Neuronal stem cell (in vitro differentiated cells): Measurements from ENCODE around the gene DTNBP1.

ENCODE experiments used
- DNase-seq: peaks from one replicate; pipeline ENCODE4 v3.0.0-alpha.2; 2013; ENCODE audit warnings: low spot score
- H2AFZ ChIP-seq: one replicate; pipeline ENCODE4 v1.6.1; 2013; ENCODE audit warnings: mild to moderate bottlenecking, low read length, inconsistent platforms
- H2AK5ac ChIP-seq: 2 replicates; pipeline ENCODE4 v1.6.1; 2013; ENCODE audit warnings: low read depth, mild to moderate bottlenecking, inconsistent platforms, low read length, moderate library complexity, mixed read lengths
- H2BK120ac ChIP-seq: 2 replicates; pipeline ENCODE4 v1.6.1; 2013; ENCODE audit warnings: low read depth, mild to moderate bottlenecking, inconsistent platforms, low read length, moderate library complexity, mixed read lengths
- H2BK12ac ChIP-seq: one replicate; pipeline ENCODE4 v1.6.1; 2013; ENCODE audit warnings: low read length, inconsistent platforms
- H2BK15ac ChIP-seq: 2 replicates; pipeline ENCODE4 v1.6.1; 2013; ENCODE audit warnings: mild to moderate bottlenecking, low read length, inconsistent platforms, mixed read lengths
- H2BK5ac ChIP-seq: one replicate; pipeline ENCODE4 v1.6.1; 2013; ENCODE audit warnings: inconsistent platforms, mild to moderate bottlenecking, low read length, moderate library complexity
- H3K14ac ChIP-seq: one replicate; pipeline ENCODE4 v1.6.1; 2013; ENCODE audit warnings: low read length, inconsistent platforms
- H3K18ac ChIP-seq: 2 replicates; pipeline ENCODE4 v1.6.1; 2013; ENCODE audit warnings: low read length, inconsistent platforms
- H3K23ac ChIP-seq: 2 replicates; pipeline ENCODE4 v1.6.1; 2013; ENCODE audit warnings: low read depth, mild to moderate bottlenecking, mixed read lengths, low read length, inconsistent platforms; ENCODE audit not compliant: poor library complexity
- H3K27ac ChIP-seq: replicated peaks from 3 replicates; pipeline ENCODE4 v1.5.1; 2013; ENCODE audit warnings: low read length, inconsistent platforms
- H3K27me3 ChIP-seq, 3 experiments: 2 replicates each; pipeline ENCODE4 v1.6.1; 2013; ENCODE audit warnings: low read length in 3 of 3, mild to moderate bottlenecking in 2 of 3, inconsistent platforms in 1 of 3, low read depth in 1 of 3, mixed read lengths in 1 of 3, moderate library complexity in 1 of 3; ENCODE audit not compliant: control insufficient read depth in 3 of 3, insufficient read depth in 3 of 3
- H3K36me3 ChIP-seq, 2 donors: replicated peaks in 1 of 2; 2 replicates each; pipeline ENCODE4 v1.6.1; 2013; ENCODE audit warnings: low read length in 2 of 2; ENCODE audit not compliant: control insufficient read depth in 2 of 2, insufficient read depth in 2 of 2
- H3K4ac ChIP-seq: 2 replicates; pipeline ENCODE4 v1.6.1; 2013; ENCODE audit warnings: inconsistent platforms, mild to moderate bottlenecking, low read length, moderate library complexity
- H3K4me1 ChIP-seq, 2 donors: 1 replicate in 1 of 2; 2 replicates in 1 of 2; pipeline ENCODE4 v1.6.1; 2013; ENCODE audit warnings: low read length in 2 of 2, low read depth in 1 of 2; ENCODE audit not compliant: control insufficient read depth in 2 of 2, insufficient read depth in 1 of 2
- H3K4me2 ChIP-seq: one replicate; pipeline ENCODE4 v1.6.1; 2013; ENCODE audit warnings: mild to moderate bottlenecking, low read length, inconsistent platforms; ENCODE audit not compliant: insufficient read depth, poor library complexity, severe bottlenecking
- H3K4me3 ChIP-seq, 2 donors: 2 replicates each; pipeline ENCODE4 v1.5.1; 2013; ENCODE audit warnings: low read length in 2 of 2, mild to moderate bottlenecking in 2 of 2, inconsistent platforms in 1 of 2, moderate library complexity in 1 of 2
- H3K79me1 ChIP-seq: one replicate; pipeline ENCODE4 v1.6.1; 2013; ENCODE audit warnings: low read depth, mild to moderate bottlenecking, inconsistent platforms, low read length, moderate library complexity
- H3K9ac ChIP-seq: one replicate; pipeline ENCODE4 v1.6.1; 2013; ENCODE audit warnings: mild to moderate bottlenecking, low read depth, low read length, inconsistent platforms; ENCODE audit not compliant: poor library complexity
- H3K9me3 ChIP-seq, 2 donors: replicated peaks in 1 of 2; 2 replicates each; pipeline versions ENCODE3 to v1.6.1; 2013; ENCODE audit warnings: low read length in 2 of 2, mild to moderate bottlenecking in 2 of 2, inconsistent platforms in 1 of 2, low read depth in 1 of 2, mixed read lengths in 1 of 2, moderate library complexity in 1 of 2; ENCODE audit not compliant: control insufficient read depth in 2 of 2, insufficient read depth in 1 of 2
- H4K8ac ChIP-seq: one replicate; pipeline ENCODE4 v1.6.1; 2013; ENCODE audit warnings: low read depth, mild to moderate bottlenecking, inconsistent platforms, low read length, moderate library complexity
- H4K91ac ChIP-seq: one replicate; pipeline ENCODE4 v1.6.1; 2013; ENCODE audit warnings: low read length, low read depth, mild to moderate bottlenecking, inconsistent platforms; ENCODE audit not compliant: poor library complexity
- WGBS, 2 donors: extraction: QIAGEN DNeasy Blood & Tissue Kit; methylation state at CpG; one replicate each; pipeline ENCODE4 v1.1.7; 2013; ENCODE audit warnings: missing lambda C conversion rate in 2 of 2, mixed read lengths in 1 of 2; ENCODE audit not compliant: insufficient read length in 2 of 2, insufficient replicate concordance in 1 of 2; ENCODE audit errors: extremely low coverage in 2 of 2; 5-methylcytosine and 5-hydroxymethylcytosine counted together

The DTNBP1 gene

DNA sequence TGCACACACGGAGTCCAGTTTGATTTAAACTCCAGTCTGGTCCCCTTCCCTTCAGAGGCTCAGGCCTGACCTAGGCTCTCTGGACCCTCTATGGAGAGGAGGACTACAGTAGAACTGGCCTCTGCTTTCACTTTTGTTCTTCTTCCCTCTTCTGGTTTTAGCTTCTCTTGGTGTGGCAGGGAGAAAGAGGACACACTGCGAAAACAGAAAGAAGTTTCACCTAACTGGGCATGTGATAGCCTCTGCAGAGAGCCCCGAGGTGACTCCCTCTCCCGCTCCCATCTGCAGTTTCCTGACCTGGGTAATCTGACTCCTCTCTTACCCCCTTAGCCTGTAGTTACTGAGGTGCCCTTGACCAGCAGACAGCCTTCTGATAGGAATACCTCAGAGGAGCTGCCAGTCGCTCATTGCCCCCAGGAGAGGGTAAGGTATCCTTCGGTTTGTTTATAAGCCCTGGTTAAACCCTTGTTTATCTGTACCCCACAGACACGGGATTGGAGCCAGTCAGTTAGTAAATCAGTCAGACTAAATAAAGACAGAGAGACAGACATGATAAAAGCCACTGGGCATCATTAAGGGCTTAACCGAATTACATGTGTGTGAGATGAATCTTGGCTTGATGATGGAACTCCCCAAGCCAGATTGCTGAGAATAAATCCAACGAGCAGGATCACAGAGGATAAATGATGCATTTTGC lies 12.0 kb upstream of the DTNBP1 start:
- no peak overlapping the region for H2AFZ ChIP-seq
- H4K91ac ChIP-seq = no peak overlapping the region
- H3K18ac ChIP-seq = no peak overlapping the region
- H2BK120ac ChIP-seq = no peak overlapping the region
- H2AK5ac ChIP-seq = no peak overlapping the region
- no peak overlapping the region for H3K14ac ChIP-seq
- H3K27ac ChIP-seq = no peak overlapping the region
- no peaks in the 10 kb centered on the region for H3K36me3 ChIP-seq
- H3K4ac ChIP-seq = no peak overlapping the region
- no peaks in the 10 kb centered on the region for H3K79me1 ChIP-seq
- H3K4me3 ChIP-seq = no peak overlapping the region
- H3K4me1 ChIP-seq = no peaks in the 10 kb centered on the region
- H2BK5ac ChIP-seq = no peak overlapping the region
- no peaks in the 10 kb centered on the region for H3K9me3 ChIP-seq
- DNase-seq = no peak
- no peak overlapping the region for H3K23ac ChIP-seq
- H2BK15ac ChIP-seq = no peak overlapping the region
- peaks cover 0 to 59% (median 0%) of the 10 kb centered on the region in 3 experiments for H3K27me3 ChIP-seq
- no peak overlapping the region for H4K8ac ChIP-seq
- H2BK12ac ChIP-seq = no peak overlapping the region
- no peak overlapping the region for H3K9ac ChIP-seq
- H3K4me2 ChIP-seq = no peak overlapping the region
- WGBS, 2 donors = no CpG with 5 or more reads among the region's 9 CpGs

DNA sequence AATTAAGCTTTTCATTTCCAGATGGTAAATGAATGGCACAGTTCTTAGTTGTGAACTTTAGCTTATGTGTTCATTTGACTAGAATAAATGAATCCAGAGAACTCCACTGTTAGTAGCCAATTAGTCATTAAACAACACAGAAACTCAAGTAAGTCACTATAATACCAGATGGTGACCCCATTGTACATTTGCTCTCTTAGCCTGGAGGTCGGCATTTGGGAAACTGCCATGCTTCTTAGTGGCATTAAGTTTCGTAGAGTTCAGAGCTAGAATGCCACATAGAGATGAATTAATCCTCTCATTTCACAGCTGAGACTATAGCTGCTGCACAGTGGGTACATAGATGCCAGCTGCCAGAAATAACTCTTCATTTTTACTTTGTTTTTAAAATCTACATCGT lies 10.8 kb upstream of the DTNBP1 start:
- WGBS, 2 donors = no CpG with 5 or more reads among the region's 3 CpGs
- H3K27ac ChIP-seq = no peak overlapping the region
- no peaks in the 10 kb centered on the region for H3K36me3 ChIP-seq
- no peak overlapping the region for H3K23ac ChIP-seq
- H2BK120ac ChIP-seq = no peak overlapping the region
- H2AFZ ChIP-seq = no peak overlapping the region
- no peak overlapping the region for H3K14ac ChIP-seq
- H2BK12ac ChIP-seq = no peak overlapping the region
- no peak overlapping the region for H2AK5ac ChIP-seq
- H3K27me3 ChIP-seq = peaks cover 0 to 71% (median 0%) of the 10 kb centered on the region in 3 experiments
- no peaks in the 10 kb centered on the region for H3K4me1 ChIP-seq
- no peaks in the 10 kb centered on the region for H3K79me1 ChIP-seq
- no peak overlapping the region for H3K4me2 ChIP-seq
- H3K9ac ChIP-seq = no peak overlapping the region
- no peaks in the 10 kb centered on the region for H3K9me3 ChIP-seq
- H3K4me3 ChIP-seq = no peak overlapping the region
- no peak overlapping the region for H2BK5ac ChIP-seq
- no peak overlapping the region for H4K8ac ChIP-seq
- no peak overlapping the region for H4K91ac ChIP-seq
- no peak overlapping the region for H3K4ac ChIP-seq
- no peak for DNase-seq
- no peak overlapping the region for H3K18ac ChIP-seq
- no peak overlapping the region for H2BK15ac ChIP-seq

DNA sequence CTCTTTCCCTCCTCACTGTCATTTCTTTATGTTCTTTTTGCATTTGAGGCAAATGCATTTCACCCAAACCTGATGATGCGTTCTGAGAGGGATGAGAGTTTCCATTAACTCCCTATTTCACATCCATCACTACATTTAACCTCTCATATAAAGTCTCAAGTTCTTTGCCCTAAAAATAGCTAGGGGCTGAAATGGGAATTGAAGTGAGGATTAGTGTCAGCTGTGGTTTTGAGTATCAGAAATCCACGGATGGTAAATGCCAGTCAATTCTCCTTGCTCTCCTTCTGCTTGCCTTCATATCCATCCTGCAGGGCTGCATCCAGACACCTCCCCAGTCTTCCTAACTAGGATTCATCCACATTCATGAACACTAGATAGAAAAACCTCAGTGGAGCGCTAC lies 10.0 kb upstream of the DTNBP1 start:
- Histone ChIP-seq H2AK5ac (no peak overlapping the region), H3K4me3 (no peak overlapping the region), H3K79me1 (no peaks in the 10 kb centered on the region), H3K4me2 (no peak overlapping the region), H3K23ac (no peak overlapping the region), H3K14ac (no peak overlapping the region), H3K9ac (no peak overlapping the region), H4K91ac (no peak overlapping the region), H3K9me3 (no peaks in the 10 kb centered on the region), H3K4ac (no peak overlapping the region), H3K4me1 (no peaks in the 10 kb centered on the region), H2BK120ac (no peak overlapping the region), H3K36me3 (no peaks in the 10 kb centered on the region), H2AFZ (no peak overlapping the region), H3K27me3 (peaks cover 0 to 73% (median 0%) of the 10 kb centered on the region in 3 experiments), H4K8ac (no peak overlapping the region), H2BK15ac (no peak overlapping the region), H2BK12ac (no peak overlapping the region), H3K27ac (no peak overlapping the region), H3K18ac (no peak overlapping the region), H2BK5ac (no peak overlapping the region)
- no peak for DNase-seq
- WGBS, 2 donors = no CpG with 5 or more reads among the region's 3 CpGs

DNA sequence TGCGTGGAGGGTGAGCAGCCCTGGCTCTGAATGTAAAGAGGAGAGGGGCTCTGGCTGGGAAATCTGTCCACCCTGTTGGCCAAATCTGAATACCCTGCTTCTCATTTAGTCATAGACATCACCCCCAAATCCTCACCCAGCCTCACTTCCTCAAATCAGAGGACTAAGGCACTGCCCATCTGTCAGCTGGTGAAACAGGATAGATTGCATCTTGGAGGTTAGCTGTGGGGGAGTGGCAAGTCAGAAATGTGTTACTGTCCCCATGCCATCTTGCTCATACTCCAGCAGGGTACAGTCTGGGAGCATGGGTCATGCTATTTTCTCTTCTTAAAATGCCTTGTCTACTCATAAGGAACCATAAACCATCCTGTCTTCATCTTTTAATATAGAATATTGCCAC lies 9.5 kb upstream of the DTNBP1 start:
- no peaks in the 10 kb centered on the region for H3K79me1 ChIP-seq
- no peak overlapping the region for H2AFZ ChIP-seq
- H3K23ac ChIP-seq = no peak overlapping the region
- no peak overlapping the region for H3K27ac ChIP-seq
- H2BK5ac ChIP-seq = no peak overlapping the region
- H2AK5ac ChIP-seq = no peak overlapping the region
- H3K4me3 ChIP-seq = no peak overlapping the region
- no CpG with 5 or more reads among the region's 1 CpG for WGBS, 2 donors
- no peak overlapping the region for H3K18ac ChIP-seq
- no peak overlapping the region for H3K9ac ChIP-seq
- no peaks in the 10 kb centered on the region for H3K9me3 ChIP-seq
- no peaks in the 10 kb centered on the region for H3K4me1 ChIP-seq
- H4K91ac ChIP-seq = no peak overlapping the region
- no peak for DNase-seq
- no peaks in the 10 kb centered on the region for H3K36me3 ChIP-seq
- peaks cover 0 to 72% (median 0%) of the 10 kb centered on the region in 3 experiments for H3K27me3 ChIP-seq
- no peak overlapping the region for H2BK12ac ChIP-seq
- no peak overlapping the region for H4K8ac ChIP-seq
- H2BK15ac ChIP-seq = no peak overlapping the region
- H2BK120ac ChIP-seq = no peak overlapping the region
- H3K4me2 ChIP-seq = no peak overlapping the region
- no peak overlapping the region for H3K4ac ChIP-seq
- H3K14ac ChIP-seq = no peak overlapping the region
